GM12873 (cell line): ENCODE results near the gene OPRM1.

Experiments used
- CTCF ChIP-seq: IDR thresholded peaks from 2 replicates; pipeline ENCODE4 v1.5.1; 2012; ENCODE audit warnings: low read depth, mild to moderate bottlenecking, moderate library complexity, low read length, control low read depth; ENCODE audit not compliant: insufficient read depth; ENCODE audit errors: missing control alignments

Gene OPRM1

DNA sequence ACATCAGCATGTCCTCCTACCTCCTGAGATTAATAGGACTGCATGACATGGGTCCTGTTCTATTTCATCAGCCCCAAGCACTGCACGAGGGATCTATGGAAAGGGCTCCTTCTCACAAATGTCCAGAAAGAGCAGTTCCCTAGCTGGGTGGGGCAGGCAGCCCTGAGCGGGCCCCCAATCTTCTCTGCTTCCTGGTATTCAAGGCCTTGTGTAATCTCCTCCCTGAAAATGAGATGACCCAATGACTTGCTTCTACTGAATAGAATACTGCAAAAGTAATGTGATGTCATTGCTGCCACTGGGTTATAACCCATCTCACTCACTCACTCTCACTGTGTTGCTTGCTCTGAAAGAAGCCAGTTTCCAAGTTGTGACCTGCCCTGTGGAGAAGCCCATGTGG lies 126.4 kb downstream of the OPRM1 start:
- TF ChIP-seq CTCF, result no peak

GRCh38 chr6:154166140-154166539 lies 127.1 kb downstream of the OPRM1 start:
- peak; percentile 40 for TF ChIP-seq CTCF

DNA sequence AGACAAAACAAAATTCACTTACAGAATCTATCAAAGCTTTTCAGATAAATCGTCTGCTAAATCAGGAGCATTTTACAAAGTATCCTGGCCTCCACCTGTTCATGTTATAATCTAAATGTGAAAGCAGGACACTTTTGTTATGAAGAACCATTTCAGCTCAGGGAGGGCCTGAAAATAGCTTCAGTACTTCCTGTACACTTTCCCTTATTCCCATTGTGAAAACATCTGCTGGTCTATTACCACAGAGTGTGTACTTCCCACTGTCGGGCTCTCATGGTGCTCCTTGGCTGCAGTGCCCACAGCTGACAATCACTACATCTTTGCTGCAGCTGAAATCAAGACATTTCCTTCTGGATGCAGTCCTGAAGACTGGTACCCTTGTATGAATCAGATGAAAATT lies 128.1 kb downstream of the OPRM1 start:
- no peak for TF ChIP-seq CTCF

GRCh38 chr6:154169193-154169847 lies 130.3 kb downstream of the OPRM1 start:
- TF ChIP-seq CTCF, result no peak

- no peak for TF ChIP-seq CTCF
Observed at GRCh38 chr6:154170106-154170505, 131.1 kb downstream of the OPRM1 start.

DNA sequence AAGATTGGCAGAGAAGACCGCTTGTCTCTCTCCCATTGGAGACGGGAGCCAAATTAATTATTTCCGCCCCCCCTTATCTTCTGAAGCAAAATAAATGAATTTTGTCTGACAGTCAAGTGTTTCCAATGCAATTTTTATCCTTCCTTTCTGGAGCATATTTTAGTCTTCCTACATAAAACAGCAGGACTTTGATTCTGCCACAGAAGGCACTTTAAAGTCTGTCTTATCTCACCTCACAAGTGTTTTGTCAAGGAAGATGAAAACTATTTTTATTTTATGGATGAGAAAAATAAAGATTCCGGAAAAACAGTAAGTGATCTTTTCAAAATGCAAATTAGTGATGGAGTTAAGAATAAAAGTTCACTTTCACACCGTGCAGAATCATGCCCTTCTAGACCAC lies 140.4 kb downstream of the OPRM1 start:
- no peak for TF ChIP-seq CTCF

DNA sequence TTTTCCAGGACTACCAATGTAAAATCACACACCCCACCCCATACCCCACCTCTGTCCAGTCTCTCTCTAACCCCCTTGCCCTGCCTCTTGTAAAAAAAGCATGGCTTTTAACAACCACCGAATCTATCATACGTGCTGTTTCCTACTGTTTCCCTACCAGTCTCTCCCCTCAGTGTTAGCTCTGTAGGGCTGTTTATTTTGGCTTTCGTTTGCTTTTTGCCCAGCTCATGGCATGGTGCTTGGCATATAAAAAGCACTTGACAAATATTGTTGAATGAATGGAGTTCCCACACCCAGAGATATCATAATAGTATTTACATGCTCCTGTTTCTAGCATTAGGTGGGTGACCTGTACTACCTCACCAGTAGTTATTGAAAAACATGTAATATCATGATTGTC lies 148.2 kb downstream of the OPRM1 start:
- no peak for TF ChIP-seq CTCF
